Measurements from ENCODE around the gene LEMD1.

DNA sequence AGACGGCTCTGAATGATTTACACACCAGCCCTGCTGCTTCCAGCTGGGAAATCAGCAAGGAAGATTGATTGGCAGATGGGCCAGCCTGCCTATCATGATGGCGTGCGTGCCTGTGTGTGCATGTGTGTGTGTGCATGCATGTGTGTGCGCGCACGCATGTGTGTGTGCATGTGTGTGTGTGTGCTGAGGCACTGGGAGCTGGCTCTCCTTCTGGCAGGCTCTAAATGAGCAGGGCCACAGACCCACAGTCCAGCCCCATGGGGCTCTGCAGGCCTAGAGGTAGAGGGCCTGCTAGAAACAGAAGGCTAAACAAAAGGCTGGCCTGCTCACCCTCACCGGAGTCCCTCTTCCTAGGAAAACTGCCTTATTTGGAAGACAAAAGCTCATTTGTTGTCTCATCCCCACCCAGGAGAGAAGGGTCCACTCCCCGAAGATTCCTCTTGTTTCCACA lies 71.1 kb downstream of the LEMD1 start:
- TF ChIP-seq, protein P1, sequence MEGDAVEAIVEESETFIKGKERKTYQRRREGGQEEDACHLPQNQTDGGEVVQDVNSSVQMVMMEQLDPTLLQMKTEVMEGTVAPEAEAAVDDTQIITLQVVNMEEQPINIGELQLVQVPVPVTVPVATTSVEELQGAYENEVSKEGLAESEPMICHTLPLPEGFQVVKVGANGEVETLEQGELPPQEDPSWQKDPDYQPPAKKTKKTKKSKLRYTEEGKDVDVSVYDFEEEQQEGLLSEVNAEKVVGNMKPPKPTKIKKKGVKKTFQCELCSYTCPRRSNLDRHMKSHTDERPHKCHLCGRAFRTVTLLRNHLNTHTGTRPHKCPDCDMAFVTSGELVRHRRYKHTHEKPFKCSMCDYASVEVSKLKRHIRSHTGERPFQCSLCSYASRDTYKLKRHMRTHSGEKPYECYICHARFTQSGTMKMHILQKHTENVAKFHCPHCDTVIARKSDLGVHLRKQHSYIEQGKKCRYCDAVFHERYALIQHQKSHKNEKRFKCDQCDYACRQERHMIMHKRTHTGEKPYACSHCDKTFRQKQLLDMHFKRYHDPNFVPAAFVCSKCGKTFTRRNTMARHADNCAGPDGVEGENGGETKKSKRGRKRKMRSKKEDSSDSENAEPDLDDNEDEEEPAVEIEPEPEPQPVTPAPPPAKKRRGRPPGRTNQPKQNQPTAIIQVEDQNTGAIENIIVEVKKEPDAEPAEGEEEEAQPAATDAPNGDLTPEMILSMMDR (IDR thresholded peaks at IDR 0.05) = no peak
- TF ChIP-seq POLR2A (IDR thresholded peaks at IDR 0.05) = no peak

All from prostate gland (tissue), 2 donors.